ENCODE measurements around the gene PLPP3. TPM values are rescaled to one million over a fixed set of nuclear protein-coding genes. Genes with fewer than 3 reads are reported as not detected.

Gene PLPP3
- total RNA-seq, 1 donor from 2014 or later: 101 TPM

GRCh38 chr1:56515898-56516538, 63.3 kb downstream of the PLPP3 start:
- H3K27ac ChIP-seq (replicated peaks): peak overlapping the region; percentile 83
- no peaks in the 10 kb centered on the region for H3K9me3 ChIP-seq (replicated peaks)
- H3K4me3 ChIP-seq: no peak overlapping the region
- H3K36me3 ChIP-seq: peaks cover 61% of the 10 kb centered on the region
- no peaks in the 10 kb centered on the region for H3K27me3 ChIP-seq (ENCODE audit: low read depth)
- no peak for DNase-seq
- H3K4me1 ChIP-seq: peaks cover 99% of the 10 kb centered on the region
- intact Hi-C loops (cut with micrococcal nuclease): loop anchor here (10.0 kb wide), 1 partner anchor 59 kb away; the partner anchor contains the start of gene PLPP3
- TF ChIP-seq CTCF (IDR thresholded peaks at IDR 0.05; ENCODE audit: borderline replicate concordance): no peak

GRCh38 chr1:56512724-56513494, 66.5 kb downstream of the PLPP3 start:
- DNase-seq: no peak
- peak; percentile 25 for TF ChIP-seq CTCF (IDR thresholded peaks at IDR 0.05; ENCODE audit: borderline replicate concordance)
- Histone ChIP-seq H3K4me1 (peaks cover 100% of the 10 kb centered on the region), H3K27me3 (ENCODE audit: low read depth) (no peaks in the 10 kb centered on the region), H3K36me3 (peaks cover 49% of the 10 kb centered on the region), H3K9me3 (replicated peaks) (no peaks in the 10 kb centered on the region), H3K27ac (replicated peaks) (peak overlapping the region; percentile 83), H3K4me3 (no peak overlapping the region)
- intact Hi-C loops (cut with micrococcal nuclease): loop anchor here (10.0 kb wide), 1 partner anchor 62 kb away; the partner anchor contains the start of gene PLPP3

DNA sequence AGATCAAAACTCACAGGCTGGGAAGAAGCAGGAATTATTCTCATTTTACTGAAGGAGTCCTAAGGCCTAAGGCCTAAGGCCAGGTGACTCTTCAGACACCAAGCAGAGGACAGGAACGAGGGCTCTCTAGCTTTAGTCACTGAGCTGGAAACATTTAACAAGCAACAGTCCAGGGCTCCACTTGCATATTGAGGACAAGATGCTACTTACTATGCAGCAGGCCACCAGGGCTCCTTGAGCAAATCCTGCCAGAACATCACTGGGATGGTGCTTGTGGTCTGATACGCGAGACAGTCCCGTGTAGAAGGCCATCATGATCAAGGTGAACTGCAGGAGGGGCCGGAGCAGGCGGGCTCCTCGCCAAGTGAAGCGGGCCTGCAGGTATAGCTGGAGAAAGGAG, 67.6 kb downstream of the PLPP3 start:
- H3K9me3 ChIP-seq (replicated peaks): no peaks in the 10 kb centered on the region
- H3K4me1 ChIP-seq: peaks cover 100% of the 10 kb centered on the region
- peaks cover 50% of the 10 kb centered on the region for H3K36me3 ChIP-seq
- peak; percentile 19 for DNase-seq
- no peaks in the 10 kb centered on the region for H3K27me3 ChIP-seq (ENCODE audit: low read depth)
- intact Hi-C loops (cut with micrococcal nuclease): loop anchor here (10.0 kb wide), 1 partner anchor 63 kb away; the partner anchor contains the start of gene PLPP3
- TF ChIP-seq CTCF (IDR thresholded peaks at IDR 0.05; ENCODE audit: borderline replicate concordance): no peak
- H3K4me3 ChIP-seq: no peak overlapping the region
- peak overlapping the region; percentile 83 for H3K27ac ChIP-seq (replicated peaks)

DNA sequence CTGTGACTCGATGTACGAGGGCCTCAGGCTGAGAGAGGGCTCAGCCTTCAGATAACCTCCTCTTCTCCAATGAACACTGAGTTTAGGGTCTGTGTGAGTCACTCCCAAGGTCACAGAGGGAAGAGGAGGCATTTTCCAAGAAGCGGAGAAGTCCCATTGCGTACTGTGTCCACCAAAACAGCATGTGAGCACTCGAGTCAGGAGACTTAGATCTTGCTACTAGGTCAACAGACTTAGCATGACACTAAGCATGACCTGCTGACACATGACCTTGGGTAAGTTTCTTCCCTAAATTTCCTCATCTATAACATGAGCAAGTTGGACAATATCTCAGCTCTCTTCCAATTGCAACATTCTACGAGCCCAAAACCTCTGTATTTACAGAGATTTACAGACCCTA, 68.0 kb downstream of the PLPP3 start:
- no peaks in the 10 kb centered on the region for H3K27me3 ChIP-seq (ENCODE audit: low read depth)
- peaks cover 54% of the 10 kb centered on the region for H3K36me3 ChIP-seq
- no peak for DNase-seq
- H3K4me3 ChIP-seq: no peak overlapping the region
- H3K27ac ChIP-seq (replicated peaks): peak overlapping the region; percentile 83
- no peaks in the 10 kb centered on the region for H3K9me3 ChIP-seq (replicated peaks)
- no peak for TF ChIP-seq CTCF (IDR thresholded peaks at IDR 0.05; ENCODE audit: borderline replicate concordance)
- intact Hi-C loops (cut with micrococcal nuclease): loop anchor here (10.0 kb wide), 1 partner anchor 63 kb away; the partner anchor contains the start of gene PLPP3
- peaks cover 100% of the 10 kb centered on the region for H3K4me1 ChIP-seq

GRCh38 chr1:56510642-56511021, 68.7 kb downstream of the PLPP3 start:
- DNase-seq: no peak
- Histone ChIP-seq H3K36me3 (peaks cover 55% of the 10 kb centered on the region), H3K27me3 (ENCODE audit: low read depth) (no peaks in the 10 kb centered on the region), H3K27ac (replicated peaks) (peak overlapping the region; percentile 83), H3K4me1 (peaks cover 100% of the 10 kb centered on the region), H3K9me3 (replicated peaks) (no peaks in the 10 kb centered on the region), H3K4me3 (peak overlapping the region; percentile 29)
- TF ChIP-seq CTCF (IDR thresholded peaks at IDR 0.05; ENCODE audit: borderline replicate concordance): no peak
- intact Hi-C loops (cut with micrococcal nuclease): loop anchor here (10.0 kb wide), 1 partner anchor 64 kb away; the partner anchor contains the start of gene PLPP3

Data from left ventricle myocardium inferior (tissue), 1 donor.